GM10266 (cell line): ENCODE measurements around the gene MAP4K2.

ENCODE experiments used
- DNase-seq: peaks from one replicate; pipeline ENCODE4 v3.0.0; 2012; ENCODE audit errors: extremely low spot score
- TF ChIP-seq, protein P1 (sequence below): IDR thresholded peaks from 2 replicates; pipeline ENCODE4 v1.5.1; 2012; ENCODE audit warnings: mild to moderate bottlenecking, low read depth; ENCODE audit not compliant: control insufficient read depth, insufficient read depth; ENCODE audit errors: missing control alignments

Gene MAP4K2

DNA sequence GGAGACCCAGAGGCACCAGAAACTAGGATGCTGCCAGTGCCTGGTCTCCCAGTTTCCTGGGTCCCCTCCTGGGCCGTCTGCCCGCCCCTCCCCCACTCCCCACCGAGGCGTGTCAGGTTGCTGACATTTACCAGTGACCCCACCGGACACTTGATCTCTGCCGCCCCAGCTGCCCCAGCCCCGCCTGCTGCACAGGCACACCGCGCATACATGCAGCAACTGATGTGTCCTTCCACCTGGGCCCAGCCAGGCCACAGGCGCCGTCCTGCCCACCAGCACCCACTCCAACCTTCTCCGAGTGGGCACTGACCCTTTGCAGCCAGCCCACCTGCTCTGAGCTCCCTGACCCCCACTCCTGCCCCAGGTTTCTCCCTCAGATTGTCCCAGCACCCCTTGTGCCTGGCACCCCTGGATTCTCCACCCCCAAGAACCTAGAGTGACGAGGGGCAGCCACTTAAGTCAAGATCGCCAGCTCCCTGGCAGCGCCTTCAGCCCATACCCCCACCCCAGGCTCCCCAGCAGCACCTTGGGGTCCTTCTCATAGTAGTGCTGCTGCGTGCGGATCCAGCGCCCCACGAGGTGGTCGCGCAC lies 43.8 kb downstream of the MAP4K2 start:
- DNase-seq, result no peak
- TF ChIP-seq, protein P1, sequence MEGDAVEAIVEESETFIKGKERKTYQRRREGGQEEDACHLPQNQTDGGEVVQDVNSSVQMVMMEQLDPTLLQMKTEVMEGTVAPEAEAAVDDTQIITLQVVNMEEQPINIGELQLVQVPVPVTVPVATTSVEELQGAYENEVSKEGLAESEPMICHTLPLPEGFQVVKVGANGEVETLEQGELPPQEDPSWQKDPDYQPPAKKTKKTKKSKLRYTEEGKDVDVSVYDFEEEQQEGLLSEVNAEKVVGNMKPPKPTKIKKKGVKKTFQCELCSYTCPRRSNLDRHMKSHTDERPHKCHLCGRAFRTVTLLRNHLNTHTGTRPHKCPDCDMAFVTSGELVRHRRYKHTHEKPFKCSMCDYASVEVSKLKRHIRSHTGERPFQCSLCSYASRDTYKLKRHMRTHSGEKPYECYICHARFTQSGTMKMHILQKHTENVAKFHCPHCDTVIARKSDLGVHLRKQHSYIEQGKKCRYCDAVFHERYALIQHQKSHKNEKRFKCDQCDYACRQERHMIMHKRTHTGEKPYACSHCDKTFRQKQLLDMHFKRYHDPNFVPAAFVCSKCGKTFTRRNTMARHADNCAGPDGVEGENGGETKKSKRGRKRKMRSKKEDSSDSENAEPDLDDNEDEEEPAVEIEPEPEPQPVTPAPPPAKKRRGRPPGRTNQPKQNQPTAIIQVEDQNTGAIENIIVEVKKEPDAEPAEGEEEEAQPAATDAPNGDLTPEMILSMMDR, result no peak

DNA sequence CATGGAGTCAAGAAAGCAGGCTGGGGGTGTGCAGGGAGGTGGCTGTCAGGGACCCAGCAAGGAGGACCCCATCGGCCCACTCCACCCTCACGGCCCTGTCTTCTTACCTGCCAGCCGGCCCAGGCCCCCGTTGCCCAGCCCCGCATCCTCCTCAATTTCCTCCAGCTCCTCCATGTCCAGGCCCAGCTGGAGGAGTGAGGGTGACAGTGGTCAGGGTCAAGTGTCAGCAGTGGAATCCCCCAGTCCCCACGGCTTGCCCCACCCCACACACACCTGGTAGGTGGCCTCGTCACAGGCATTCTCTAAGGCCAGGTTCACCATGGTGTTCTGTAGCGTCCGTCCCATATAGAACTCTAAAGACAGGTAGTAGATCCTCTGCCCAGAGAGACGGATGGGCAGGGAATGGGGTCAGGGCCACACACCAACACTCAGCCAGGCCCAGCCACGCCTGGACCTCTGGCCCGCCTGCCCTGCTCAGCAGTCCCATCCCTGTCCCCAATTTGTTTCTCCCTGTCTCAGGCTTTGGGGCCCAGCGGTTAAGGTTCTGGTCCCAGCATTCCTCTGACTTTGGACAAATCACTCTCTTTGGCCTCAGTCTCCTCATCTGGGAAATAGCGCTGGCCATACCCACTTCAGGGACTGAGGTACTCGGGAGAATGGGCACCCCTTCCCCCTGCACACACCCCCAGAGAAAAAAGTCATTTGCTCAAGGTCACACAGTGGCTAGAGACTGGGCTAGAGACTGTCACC lies 44.5 kb downstream of the MAP4K2 start:
- TF ChIP-seq, protein P1, result no peak
- DNase-seq, result no peak

DNA sequence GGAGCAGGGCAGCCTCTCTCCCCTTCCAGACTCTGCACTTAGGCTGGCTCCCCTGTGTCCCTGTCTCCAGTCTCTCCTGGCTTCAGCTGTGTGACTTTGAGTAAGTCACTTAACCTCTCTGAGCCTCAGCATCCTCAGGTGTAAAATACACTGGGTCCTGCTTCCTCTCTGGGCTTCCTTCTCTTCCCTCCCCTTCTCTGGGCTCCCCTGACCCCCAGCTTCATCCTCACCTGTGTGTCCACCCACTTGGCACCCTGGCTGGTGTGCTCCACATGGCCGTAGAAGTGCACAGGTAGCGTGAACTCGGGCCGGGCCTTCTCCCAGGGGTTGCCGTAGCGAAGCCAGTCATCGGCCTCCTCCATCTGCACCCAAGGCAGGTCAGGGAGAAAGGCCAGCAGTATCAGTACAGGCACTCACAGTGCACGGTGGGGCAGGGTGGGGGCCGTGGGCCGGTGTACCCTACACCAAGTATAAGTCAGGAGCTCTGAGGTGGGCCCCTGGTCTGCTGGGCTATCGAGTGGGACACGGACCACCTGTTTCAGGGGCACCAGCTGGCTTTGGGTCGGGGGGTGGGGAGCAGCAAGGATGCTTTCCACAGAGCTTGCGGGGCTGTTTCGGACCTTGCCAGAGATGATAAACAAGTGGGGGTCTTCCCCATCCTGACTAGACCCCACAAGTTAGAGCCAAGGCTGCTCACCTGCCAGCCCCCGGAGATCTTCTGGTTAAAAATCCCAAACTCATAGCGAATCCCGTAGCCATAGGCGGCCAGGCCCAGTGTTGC lies 45.3 kb downstream of the MAP4K2 start:
- DNase-seq, result no peak
- TF ChIP-seq, protein P1, result no peak

DNA sequence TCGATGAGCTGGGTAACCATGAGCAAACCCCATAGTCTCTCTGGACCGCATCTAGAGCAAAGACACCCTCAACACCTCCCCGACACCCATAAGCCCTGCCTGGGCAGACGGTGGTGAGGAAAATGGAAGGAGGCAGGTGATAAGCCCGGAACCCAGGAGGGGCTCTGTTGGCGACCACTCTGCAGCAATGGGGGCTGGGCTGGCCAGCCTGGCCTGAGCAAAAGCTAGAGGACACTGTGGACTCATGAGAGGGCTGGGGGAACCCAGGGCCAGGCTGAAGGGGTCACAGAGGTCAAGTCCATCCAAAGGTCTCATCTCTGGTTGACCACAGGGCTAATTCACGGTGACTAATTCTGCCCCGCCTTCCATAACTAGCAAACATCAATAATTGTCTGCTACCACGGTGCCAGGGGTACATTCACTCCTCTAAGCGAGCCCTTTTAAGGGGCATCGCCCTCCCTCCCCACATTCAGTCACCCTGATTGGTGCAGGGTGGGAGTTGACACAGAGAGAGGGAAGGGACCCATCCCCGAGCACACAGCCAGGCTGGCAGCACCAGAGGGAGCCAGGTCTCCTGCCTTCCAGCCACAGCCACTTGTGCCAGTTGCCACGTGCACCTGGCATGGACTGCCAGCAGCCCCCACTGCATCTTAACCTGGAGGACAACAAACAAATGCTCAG lies 47.2 kb downstream of the MAP4K2 start:
- DNase-seq, result no peak
- TF ChIP-seq, protein P1, result no peak

DNA sequence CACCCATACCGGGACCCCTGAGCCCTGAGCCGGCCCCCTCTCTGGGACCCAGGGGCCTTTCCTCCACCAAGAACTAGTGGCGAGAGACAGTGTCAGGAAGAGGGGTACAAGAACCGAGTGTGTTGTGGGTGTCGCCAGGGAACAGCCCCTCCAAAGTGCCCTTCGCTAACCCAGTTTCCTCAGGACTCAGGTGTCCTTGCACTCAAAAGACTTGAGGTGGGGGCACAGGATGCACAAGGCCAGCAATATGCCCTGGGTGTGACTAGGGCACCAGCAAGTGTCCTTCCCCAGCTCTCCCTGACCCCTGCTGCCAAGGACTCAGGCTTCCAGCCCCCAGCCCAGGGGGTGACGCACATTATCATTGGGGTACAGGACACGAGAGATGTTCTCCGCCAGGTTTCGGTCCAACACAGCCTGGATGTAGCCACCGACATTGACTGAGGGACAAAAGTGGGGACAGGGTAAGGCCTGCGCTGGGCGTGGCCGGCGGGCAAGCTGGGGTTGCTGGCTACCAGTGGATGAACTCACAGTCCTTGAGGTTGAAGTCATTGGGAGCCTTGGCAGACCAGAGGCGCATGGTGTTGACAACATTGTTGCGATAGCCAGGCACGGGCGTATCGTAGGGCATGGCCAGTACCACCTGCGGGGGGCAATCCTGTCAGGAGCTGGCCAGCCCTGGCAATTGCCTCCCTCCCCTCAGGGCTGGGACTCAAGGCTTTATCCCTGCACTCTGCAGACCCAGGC lies 47.9 kb downstream of the MAP4K2 start:
- no peak for DNase-seq
- TF ChIP-seq, protein P1, result no peak

DNA sequence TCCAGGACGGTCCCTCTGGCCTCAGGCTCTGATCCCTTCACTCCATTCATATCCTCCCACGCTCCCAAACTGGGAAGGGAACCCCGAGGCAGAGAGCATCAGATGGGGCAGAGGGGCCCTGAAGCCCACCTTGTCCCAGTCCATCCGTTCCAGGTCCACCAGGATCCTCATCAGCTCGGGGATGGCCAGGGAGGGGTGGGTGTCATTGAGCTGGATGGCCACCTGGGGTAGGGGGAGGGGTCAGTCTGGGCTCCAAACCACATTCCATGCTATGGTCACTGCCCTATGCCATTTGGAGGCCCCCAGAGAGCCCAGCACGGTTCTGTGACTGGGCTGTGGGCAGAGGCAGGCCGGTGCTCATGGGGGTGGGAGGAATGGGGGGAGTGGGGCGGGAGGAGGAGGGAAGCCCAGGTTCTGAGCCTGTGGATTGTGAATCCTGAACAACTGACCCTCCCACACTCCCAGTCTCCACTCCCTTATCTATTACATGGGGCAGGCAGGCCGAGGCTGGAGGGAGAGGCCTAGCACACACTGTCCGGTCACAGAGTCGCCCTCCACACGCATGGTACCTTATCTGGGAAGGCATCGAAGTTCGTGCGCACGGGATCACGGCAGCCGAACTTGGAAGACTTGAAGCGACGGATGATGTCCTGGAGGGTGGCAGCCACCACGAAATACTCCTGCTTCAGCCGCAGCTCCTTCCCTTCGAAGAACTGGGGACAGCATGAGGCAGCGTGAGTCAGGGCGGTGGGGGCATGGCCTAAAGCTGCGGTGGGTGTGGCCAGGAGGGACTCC lies 48.7 kb downstream of the MAP4K2 start:
- DNase-seq, result no peak
- TF ChIP-seq, protein P1, result no peak
